GM20431 (cell line): ENCODE results near the gene ZC3H15.

Source experiments
- in situ Hi-C: fragments of 300-500 bp; cut with MseI, MboI; formaldehyde crosslinking; loops from one replicate; pipeline ENCODE4 v1.15.0; 2020; ENCODE audit warnings: low sequenced_read_pairs; ENCODE audit not compliant: unreplicated experiment

ZC3H15 gene

DNA sequence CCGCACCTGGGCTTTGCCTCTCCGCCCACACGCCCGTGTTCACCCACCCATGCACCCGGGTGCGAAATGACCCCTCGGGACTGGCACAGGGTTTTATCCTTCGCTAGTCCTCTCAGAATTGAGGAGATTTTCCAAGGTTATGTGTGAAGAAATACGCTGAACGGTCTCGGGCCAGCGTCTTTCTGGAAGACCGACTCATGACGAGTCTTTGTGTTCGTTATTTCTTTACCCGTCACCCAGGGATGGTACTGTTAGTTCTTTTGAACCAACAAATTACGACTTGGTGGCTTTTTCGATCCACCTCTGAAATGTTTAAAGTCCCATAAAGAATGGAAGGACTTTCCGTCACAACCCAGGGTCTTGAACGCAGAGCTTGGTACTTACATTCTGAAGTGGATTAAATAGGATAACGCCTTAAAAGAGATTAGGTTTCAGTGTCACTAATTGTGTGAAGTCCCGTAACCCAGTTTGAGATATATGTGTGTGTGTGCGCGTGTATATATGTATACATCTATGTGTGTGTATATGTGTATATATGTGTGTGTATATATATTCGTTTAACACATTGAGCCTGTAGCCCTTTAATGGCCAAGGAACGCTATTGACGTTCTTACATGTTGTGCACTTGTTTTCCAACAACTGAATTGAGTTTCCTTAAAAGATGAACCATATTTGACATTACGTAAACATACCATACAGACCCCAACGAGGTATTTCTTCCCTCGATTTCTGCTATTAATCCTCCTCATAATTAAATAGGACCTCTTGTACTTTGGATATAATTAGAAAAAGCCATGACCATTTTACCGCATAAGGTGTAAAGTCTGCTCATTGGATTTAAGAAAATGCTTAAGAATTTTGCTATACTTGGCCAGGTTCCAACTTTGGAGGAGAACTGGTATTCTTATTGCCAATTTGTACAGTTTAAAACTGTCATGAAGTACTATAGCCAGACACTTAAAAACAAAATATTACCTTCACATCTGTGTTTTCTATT lies 889 bp downstream of the ZC3H15 start:
- in situ Hi-C loops: no loop called here

DNA sequence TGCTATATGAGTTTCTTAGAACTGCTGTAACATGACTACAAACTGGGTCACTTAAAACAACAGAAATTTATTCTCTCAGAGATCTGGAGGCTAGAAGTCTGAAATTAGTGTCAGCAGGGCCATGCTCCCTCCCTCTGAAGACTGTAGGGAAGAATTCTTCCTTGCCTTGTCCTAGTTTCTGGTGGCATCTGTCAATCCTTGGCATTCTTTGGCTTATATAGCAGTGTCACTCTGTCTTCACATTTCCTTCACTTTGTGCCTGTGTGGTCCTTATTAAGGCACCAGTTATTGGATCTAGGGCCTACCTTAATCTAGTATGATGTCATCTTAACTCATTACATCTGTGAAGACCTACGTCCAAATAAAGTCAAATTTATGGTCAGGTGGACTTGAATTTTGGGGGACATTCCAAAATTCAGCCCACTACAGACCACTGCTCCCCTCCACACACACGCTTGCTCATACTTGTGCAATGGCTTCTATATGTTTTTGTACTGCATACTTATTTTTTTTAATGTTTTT lies 7.6 kb downstream of the ZC3H15 start:
- in situ Hi-C loops: no loop called here

- in situ Hi-C loops: no loop called here
Observed at GRCh38 chr2:186496401-186496800, 10.3 kb downstream of the ZC3H15 start.

GRCh38 chr2:186497928-186498327 lies 11.9 kb downstream of the ZC3H15 start:
- in situ Hi-C loops: no loop called here

DNA sequence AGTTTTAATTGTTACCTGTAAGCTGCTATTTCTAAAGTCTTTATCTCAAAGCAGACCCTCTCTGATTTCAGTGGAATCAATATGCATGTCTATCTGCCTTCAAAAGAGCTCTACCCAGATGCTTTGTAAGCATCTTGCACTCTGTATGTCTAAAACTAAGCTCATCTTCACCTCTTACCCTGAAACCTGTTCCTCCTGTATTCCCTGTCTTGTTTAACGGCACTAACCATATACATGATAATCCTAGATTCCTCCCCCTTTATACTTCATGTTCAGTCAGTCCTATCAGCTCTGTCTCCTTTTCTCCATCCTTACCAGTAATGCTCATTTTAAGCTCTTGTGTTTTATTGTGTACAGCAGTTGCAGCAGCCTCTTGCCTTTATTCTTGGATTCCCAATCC lies 12.8 kb downstream of the ZC3H15 start:
- in situ Hi-C loops: no loop called here

DNA sequence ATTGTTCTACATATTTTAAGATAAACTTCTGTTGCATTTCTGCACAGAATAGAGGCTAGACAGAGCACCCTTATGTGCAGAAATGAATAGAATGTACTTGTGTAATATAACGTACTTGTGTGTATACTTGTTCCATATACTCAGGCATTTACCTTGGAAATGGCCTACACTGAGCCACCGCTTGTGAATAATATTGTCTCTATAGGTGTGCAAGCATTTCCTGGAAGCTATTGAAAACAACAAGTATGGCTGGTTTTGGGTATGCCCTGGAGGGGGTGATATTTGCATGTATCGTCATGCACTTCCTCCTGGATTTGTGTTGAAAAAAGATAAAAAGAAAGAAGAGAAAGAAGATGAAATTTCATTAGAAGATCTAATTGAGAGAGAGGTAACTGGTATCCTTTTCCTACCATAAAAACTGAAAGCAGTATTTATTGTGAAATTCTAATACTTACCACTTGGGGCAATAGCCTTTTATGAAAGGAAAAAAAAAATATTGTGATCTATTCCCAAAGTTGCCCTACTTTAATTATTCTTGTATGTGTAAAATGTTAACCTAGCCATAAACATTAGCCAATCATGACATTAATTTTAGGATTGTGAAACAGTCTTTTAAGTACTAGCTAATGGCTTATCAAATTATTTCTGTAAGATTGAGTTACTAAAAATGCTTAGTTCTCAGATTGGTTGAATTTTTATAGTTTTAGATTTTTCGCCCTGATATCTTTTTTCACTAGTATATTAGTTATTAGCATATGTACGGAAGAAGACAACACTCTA lies 18.0 kb downstream of the ZC3H15 start:
- in situ Hi-C loops: loop anchor here (25.0 kb wide), 1 partner anchor 133 kb away; no protein-coding TSS in a partner anchor

- in situ Hi-C loops: loop anchor here (25.0 kb wide), 1 partner anchor 129 kb away; no protein-coding TSS in a partner anchor
Observed at GRCh38 chr2:186508263-186508662, 22.2 kb downstream of the ZC3H15 start.

GRCh38 chr2:186515376-186515775 lies 29.3 kb downstream of the ZC3H15 start:
- in situ Hi-C loops: loop anchor here (25.0 kb wide), 1 partner anchor 122 kb away; no protein-coding TSS in a partner anchor

GRCh38 chr2:186516396-186516795 lies 30.3 kb downstream of the ZC3H15 start:
- in situ Hi-C loops: loop anchor here (25.0 kb wide), 1 partner anchor 121 kb away; no protein-coding TSS in a partner anchor

- in situ Hi-C loops: loop anchor here (25.0 kb wide), 1 partner anchor 120 kb away; no protein-coding TSS in a partner anchor
Observed at GRCh38 chr2:186517090-186517489, 31.0 kb downstream of the ZC3H15 start.

DNA sequence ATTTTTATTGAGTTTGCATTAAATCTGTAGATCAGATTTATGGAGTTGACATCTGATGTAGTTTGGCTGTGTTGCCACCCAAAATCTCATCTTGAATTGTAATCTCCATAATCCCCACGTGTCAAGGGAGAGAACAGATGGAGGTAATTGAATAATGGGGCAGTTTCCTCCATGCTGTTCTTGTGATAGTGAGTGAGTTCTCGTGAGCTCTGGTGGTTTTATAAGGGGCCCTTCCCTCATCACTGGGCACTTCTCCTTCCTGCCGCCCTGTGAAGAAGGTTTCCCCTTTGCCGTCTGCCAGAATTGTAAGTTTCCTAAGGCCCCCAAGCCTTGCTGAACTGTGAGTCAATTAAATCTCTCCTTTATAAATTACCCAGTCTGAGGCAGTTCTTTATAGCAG lies 32.2 kb downstream of the ZC3H15 start:
- in situ Hi-C loops: loop anchor here (25.0 kb wide), 1 partner anchor 119 kb away; no protein-coding TSS in a partner anchor

GRCh38 chr2:186518945-186519344 lies 32.9 kb downstream of the ZC3H15 start:
- in situ Hi-C loops: loop anchor here (25.0 kb wide), 1 partner anchor 118 kb away; no protein-coding TSS in a partner anchor

DNA sequence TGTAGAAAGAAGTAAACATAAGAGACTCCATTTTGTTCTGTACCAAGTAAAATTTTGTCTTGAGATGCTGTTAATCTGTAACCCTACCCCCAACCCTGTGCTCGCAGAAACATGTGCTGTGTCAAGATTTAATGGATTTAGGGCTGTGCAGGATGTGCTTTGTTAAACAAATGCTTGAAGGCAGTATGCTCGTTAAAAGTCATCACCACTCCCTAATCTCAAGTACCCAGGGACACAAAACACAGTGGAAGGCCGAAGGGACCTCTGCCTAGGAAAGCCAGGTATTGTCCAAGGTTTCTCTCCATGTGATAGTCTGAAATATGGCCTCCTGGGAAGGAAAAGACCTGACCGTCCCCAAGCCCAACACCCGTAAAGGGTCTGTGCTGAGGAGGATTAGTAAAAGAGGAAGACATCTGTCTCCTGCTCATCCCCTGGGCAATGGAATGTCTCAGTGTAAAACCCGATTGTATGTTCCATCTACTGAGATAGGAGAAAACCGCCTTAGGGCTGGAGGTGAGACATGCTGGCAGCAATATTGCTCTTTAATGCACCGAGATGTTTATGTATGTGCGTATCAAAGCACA lies 35.6 kb downstream of the ZC3H15 start:
- in situ Hi-C loops: loop anchor here (25.0 kb wide), 1 partner anchor 116 kb away; no protein-coding TSS in a partner anchor

- in situ Hi-C loops: loop anchor here (25.0 kb wide), 1 partner anchor 115 kb away; no protein-coding TSS in a partner anchor
Observed at GRCh38 chr2:186522450-186522849, 36.4 kb downstream of the ZC3H15 start.

GRCh38 chr2:186523791-186524190 lies 37.7 kb downstream of the ZC3H15 start:
- in situ Hi-C loops: loop anchor here (25.0 kb wide), 1 partner anchor 114 kb away; no protein-coding TSS in a partner anchor

DNA sequence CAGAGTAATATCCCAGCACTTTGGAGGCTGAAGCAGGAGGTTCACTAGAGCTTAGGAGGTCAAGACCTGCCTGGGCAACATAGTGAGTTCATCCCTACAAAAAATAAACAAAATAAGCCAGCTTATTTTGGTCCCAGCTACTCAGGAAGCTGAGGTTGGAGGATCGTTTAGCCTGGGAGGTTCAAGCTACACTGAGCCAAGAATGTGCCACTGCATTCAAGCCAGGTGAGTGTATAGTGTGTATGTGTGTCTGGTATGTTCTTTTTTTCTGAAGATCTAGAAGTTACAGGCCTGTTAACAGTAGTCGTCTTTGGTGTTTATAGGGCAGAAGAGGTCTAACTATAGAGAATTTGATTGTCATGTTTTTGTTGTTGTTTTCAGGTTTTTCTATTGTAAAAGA lies 40.2 kb downstream of the ZC3H15 start:
- in situ Hi-C loops: no loop called here

DNA sequence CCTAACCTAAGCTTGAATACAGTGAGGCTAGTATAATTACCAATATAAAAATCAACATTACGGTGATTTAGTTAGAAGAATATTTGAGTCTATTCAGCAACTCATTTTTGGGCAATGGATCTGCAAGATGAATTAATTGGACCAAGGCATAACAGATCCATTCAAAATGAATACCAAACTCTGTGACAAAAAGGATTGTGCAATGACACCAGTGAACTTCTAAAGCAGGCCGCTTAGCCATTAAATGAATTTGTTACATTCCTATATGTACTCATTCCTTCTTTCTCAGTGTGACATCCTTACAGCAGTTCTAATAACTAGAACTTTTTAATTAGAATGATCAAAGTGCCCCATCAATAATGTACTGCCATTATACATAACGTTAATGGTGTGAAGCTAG lies 44.3 kb downstream of the ZC3H15 start:
- in situ Hi-C loops: no loop called here

DNA sequence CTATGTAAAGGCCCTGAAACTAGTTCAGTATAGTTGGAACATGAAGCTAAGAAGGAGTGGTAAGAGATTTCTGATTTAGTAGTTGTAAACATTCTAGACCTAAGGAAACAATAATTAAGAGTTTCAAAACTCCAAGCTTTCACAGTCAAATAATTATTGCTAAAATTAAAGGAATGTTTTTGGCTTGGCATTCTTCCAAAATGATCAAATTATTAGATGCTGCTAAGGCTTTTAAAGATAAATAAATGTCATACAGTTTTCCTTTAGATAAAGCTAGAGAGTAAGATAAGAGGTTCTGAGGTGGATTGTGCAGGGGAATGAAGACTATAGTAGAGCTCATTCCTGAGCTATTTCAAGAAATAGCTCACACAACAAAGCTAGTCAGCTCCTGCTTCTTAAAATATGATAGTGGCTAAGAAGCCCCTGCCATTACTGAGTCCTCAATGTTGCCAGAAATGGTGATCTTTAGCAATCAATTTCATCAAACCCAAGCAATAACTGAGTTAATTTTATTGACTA lies 45.3 kb downstream of the ZC3H15 start:
- in situ Hi-C loops: no loop called here

DNA sequence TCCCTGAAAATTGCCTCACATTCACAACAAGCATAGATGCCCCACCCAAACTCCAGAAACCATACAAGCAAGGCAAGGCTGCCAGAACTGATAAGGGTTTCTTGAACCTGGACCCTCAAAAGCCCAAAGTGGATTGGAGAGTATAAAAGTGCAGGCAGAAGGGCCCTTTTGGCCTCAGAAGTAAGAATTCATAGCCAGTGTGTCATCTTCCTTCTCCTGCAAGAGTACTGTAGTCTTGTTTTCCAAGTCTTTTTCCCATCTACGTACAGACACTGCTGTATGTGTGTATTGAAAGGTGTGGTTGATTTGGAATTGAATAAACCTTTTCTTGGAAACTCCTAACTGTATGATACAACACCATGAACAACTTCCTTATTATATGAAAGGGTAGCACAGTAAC lies 46.8 kb downstream of the ZC3H15 start:
- in situ Hi-C loops: no loop called here
